ENCODE data around the gene TXNDC5.

The TXNDC5 gene

DNA sequence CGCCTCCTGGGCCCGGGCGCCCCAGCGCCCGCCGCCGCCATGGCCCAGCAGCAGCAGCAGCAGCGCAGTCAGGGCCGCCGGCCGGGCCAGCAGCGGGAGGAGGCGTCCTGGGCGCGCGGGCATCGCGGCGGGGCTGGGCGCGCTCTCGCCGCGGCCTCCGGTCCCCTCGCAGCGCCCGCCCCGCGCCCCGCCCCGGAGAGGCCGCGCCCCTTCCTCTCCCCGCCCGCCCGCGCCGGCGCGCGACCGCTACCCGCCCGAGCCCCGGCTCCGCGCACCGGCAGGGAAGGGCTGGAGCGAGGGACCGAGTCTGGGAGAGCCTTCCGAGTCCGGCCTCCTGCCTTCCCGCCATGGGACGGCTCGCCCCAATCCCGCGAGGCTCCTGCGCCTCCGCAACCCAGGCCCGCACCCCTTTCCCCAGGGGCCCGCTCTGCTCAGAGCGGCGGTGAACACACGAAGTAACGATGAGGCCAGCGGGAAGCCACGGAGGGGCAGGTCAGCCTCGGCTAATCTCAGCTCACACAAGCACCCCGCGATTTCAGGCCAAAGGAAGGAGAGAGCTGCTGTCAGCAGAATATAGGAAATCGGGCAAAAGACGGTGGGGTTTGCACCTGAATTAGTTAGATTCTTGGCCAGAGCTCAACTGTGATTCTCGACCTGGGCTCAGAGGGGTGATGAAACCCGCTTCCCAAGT lies at the start of gene TXNDC5:
TSS of gene TXNDC5 (minus strand) at position 135 of the 691 bp plus-strand sequence. CDS start at position 123, 12 bp downstream.
- peak; percentile 82 for DNase-seq

DNA sequence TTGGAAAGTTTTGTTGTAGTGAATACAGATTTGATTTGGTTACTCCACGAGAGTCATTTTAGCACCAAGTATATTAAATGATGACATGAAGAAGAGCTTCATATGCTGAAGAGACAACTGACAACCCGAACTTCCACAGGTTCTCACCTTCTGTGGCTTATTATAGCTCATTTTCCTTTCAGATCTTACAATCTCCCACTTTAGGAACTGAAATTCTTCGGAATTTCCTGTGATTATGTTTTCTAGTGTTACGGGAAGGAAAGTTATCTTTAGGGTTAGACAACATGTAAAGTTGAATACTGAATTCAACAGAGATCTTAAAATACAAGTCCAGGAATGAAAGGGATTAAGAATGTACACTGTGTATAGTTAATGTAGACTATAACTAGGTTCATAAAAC lies 49.6 kb upstream of the TXNDC5 start:
- no peak for DNase-seq

GRCh38 chr6:7959453-7959852 lies 48.9 kb upstream of the TXNDC5 start:
- no peak for DNase-seq

GRCh38 chr6:7958464-7958863 lies 47.9 kb upstream of the TXNDC5 start:
- DNase-seq: no peak

GRCh38 chr6:7956257-7956656 lies 45.7 kb upstream of the TXNDC5 start:
- no peak for DNase-seq

- peak; percentile 83 for DNase-seq
Measured at GRCh38 chr6:7954477-7955200, 44.1 kb upstream of the TXNDC5 start.

GRCh38 chr6:7953753-7954152 lies 43.2 kb upstream of the TXNDC5 start:
- DNase-seq: no peak

- no peak for DNase-seq
Measured at GRCh38 chr6:7939864-7940228, 29.3 kb upstream of the TXNDC5 start.

DNA sequence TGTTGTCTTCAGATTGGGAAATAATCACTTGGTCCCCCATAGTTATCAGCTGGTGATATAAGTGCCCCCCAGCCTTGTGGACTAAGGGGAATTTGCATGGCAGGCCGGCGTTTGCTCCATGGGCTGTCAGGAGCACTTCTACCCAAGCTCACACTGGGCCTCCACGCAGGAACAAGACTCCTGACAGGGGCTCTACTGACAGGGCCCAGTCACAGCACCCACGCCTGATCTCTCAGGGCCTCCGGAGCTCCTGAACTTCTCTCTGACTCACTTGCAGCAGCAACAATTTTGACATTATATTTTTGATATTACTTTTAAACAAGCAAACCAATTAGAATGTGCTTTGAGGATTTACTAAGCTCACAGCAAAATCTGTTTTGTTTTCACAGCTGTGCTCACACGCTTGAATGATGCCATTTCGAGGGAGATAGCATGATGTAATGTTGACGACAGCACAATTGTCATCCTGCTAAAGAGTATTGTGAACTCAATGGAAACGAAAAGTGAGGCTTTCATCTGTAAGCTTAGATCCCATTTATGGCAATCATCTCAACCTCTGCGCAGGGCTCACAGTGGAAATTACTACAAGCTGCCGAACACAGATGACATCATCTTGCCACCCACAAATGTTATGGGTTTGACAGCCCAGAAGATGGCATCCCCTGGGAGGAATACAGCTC lies 28.7 kb upstream of the TXNDC5 start:
- no peak for DNase-seq

- DNase-seq: peak; percentile 51
Measured at GRCh38 chr6:7938562-7939183, 28.1 kb upstream of the TXNDC5 start.

DNA sequence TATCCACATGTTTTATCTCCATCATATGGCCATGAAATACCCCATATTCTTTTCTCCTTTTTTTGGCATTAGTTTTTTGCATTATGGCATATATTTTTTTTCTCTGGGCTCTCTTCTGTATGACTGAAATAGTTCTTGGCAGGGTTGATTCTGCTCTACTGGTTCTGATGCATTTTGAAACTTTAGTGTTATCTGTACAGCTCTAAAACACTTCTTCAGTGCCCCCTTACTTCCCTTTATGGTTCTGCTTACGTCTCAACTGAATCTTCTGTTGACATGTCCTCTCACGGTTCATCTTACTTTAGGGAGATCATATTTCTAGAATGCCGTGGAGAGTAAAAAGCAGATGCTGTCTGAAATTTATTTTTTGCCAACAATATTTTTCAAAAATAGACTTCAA lies 23.2 kb upstream of the TXNDC5 start:
- DNase-seq: peak; percentile 76

DNA sequence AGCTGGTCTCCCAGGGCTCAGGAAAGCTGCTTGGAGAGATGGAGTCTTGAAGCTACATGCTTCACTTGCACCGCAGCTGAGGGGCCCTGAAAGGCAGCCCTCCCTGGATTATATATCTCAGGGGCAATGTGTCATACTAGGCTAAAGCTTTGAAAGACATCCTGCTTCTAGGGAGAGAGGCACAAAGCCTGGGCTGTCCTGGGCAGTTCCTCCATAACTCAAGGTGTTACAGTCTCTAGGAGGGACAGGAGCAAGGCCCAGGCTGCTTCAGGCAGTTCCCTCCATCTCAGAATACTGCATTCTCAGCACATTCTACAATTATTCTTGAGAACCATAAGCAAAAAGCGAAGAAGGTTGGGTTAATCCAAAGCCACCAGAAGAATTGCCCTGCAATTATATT lies 22.0 kb upstream of the TXNDC5 start:
- no peak for DNase-seq

GRCh38 chr6:7924867-7925266 lies 14.3 kb upstream of the TXNDC5 start:
- DNase-seq: no peak

- DNase-seq: no peak
Measured at GRCh38 chr6:7922596-7922995, 12.0 kb upstream of the TXNDC5 start.

DNA sequence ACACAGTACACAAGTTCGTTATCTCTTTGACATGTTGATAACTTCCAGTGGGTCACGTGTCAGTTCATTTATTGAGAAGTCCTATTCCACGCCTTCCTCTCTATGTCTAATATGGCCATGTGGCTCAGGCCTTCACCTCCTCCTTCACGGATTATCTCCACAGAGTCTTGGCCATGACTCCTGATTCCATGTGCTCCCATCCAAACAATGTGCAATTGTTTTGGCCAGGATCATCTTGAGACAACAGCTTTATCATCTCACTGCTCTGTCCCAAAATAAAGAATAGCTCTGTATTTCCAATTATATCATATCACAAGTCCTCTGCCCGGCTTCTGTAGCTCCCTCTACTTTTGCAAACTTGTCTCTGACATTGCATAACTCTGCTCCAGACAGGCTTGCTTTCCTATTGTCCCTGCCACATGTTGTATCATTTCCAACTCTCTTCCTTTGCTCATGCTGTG lies 11.1 kb upstream of the TXNDC5 start:
- DNase-seq: no peak

GRCh38 chr6:7921046-7921445 lies 10.5 kb upstream of the TXNDC5 start:
- peak; percentile 32 for DNase-seq

GRCh38 chr6:7920425-7920824 lies 9.8 kb upstream of the TXNDC5 start:
- no peak for DNase-seq

- peak; percentile 71 for DNase-seq
Measured at GRCh38 chr6:7919871-7920270, 9.3 kb upstream of the TXNDC5 start.

GRCh38 chr6:7918403-7918802 lies 7.8 kb upstream of the TXNDC5 start:
- DNase-seq: no peak

- no peak for DNase-seq
Measured at GRCh38 chr6:7917729-7918128, 7.1 kb upstream of the TXNDC5 start.

DNA sequence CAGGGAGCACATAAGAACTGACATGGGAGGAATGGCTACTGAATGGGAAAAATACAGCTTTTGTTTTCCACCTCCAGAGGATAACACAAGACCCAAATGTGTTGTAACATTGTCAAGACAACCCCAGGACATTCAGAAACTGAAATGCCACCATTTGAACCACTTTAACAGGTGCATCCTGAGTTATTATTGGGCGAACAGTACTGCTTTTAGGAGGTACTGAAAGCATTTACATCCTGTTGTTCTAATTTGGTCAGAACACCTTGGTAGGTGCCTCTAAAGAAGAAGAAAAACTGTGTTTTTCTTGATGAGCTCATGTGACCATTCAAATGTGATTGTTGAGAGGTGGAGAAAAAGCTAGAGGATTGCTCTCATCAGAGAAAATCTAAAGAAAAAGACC lies 6.4 kb upstream of the TXNDC5 start:
- no peak for DNase-seq

- DNase-seq: no peak
Measured at GRCh38 chr6:7914991-7915789, 4.6 kb upstream of the TXNDC5 start.

DNA sequence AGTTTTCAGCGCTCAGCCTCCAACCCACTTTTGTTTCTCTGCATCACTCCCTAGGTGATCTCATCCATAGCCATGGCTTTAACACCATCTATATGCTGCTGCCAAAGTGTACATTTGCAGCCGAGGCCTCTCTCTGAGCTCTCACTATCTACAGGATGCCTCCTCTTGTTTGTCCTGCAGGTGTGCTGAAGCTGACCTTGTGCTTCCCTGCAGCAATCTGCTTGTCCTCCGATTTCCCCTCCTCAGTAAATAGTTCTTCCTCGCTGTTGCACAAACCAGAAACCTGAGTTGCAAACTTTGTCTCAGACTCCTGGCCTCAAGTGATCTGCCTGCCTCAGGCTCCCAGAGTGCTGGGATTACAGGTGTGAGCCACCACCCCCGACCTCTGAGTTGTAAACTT lies 3.7 kb upstream of the TXNDC5 start:
- DNase-seq: no peak

All from OCI-M1 (cell line).